H1 (cell line): ENCODE results near the gene ZNF609. TPM values are rescaled to one million over a fixed set of nuclear protein-coding genes. Genes with fewer than 3 reads are reported as not detected.

Source experiments
- CTCF ChIA-PET: fragments of 300-600 bp; sonication (Branson Sonifier 250); formaldehyde crosslinking; loops from one replicate; lab custom pipeline; 2021; ENCODE audit not compliant: partially characterized antibody; lab: Charles Lee
- POLR2A ChIA-PET: fragments of 300-600 bp; sonication (Branson Sonifier 250); formaldehyde crosslinking; loops from one replicate; lab custom pipeline; 2021; ENCODE audit warnings: inconsistent platforms; ENCODE audit not compliant: partially characterized antibody; lab: Charles Lee
- DNase-seq, 2 experiments: peaks; one replicate each; pipeline versions ENCODE4 v3.0.0 to v3.0.0-alpha.2; 2010 to 2022; ENCODE audit warnings: low spot score in 2 of 2, low read depth in 1 of 2, mixed read lengths in 1 of 2
- FAIRE-seq: peaks from 2 replicates; lab custom pipeline; 2011; peaks lifted over from hg19 to GRCh38; lab: Jason Lieb, UNC
- H2AFZ ChIP-seq: 2 replicates; pipeline ENCODE4 v1.8.1; 2012; ENCODE audit warnings: low read length, inconsistent platforms
- H2AK5ac ChIP-seq: 2 replicates; pipeline ENCODE4 v1.6.1; 2013; ENCODE audit warnings: low read depth, low read length
- H2BK120ac ChIP-seq: replicated peaks from 2 replicates; pipeline ENCODE3; 2013; ENCODE audit warnings: low read depth, low read length, inconsistent platforms
- H2BK12ac ChIP-seq: 2 replicates; pipeline ENCODE4 v1.6.1; 2013; ENCODE audit warnings: low read depth, low read length
- H2BK15ac ChIP-seq: 2 replicates; pipeline ENCODE4 v1.6.1; 2013; ENCODE audit warnings: low read length
- H2BK20ac ChIP-seq: 2 replicates; pipeline ENCODE4 v1.6.1; 2013; ENCODE audit warnings: low read length
- H2BK5ac ChIP-seq: 2 replicates; pipeline ENCODE4 v1.6.1; 2013; ENCODE audit warnings: low read depth, low read length
- H3K14ac ChIP-seq: 2 replicates; pipeline ENCODE4 v1.6.1; 2013; ENCODE audit warnings: inconsistent platforms; ENCODE audit not compliant: insufficient read length
- H3K18ac ChIP-seq: 2 replicates; pipeline ENCODE4 v1.6.1; 2013; ENCODE audit warnings: low read length; ENCODE audit errors: extremely low read depth
- H3K23ac ChIP-seq: 2 replicates; pipeline ENCODE4 v1.6.1; 2013; ENCODE audit warnings: inconsistent platforms; ENCODE audit not compliant: insufficient read length
- H3K23me2 ChIP-seq: 2 replicates; pipeline ENCODE4 v1.6.1; 2013; ENCODE audit warnings: low read depth, low read length
- H3K27ac ChIP-seq: 2 replicates; pipeline ENCODE4 v1.6.1; 2011; ENCODE audit warnings: low read depth, low read length, inconsistent platforms
- H3K27me3 ChIP-seq, 4 experiments: replicated peaks in 1 of 4; 1 replicate in 1 of 4; 2 replicates in 3 of 4; pipeline versions ENCODE4 v1.6.1 to v1.8.1; 2011 to 2013; ENCODE audit warnings: low read length in 3 of 4, mild to moderate bottlenecking in 3 of 4, inconsistent platforms in 2 of 4, mixed read lengths in 2 of 4, moderate library complexity in 1 of 4; ENCODE audit not compliant: control insufficient read depth in 3 of 4, insufficient read depth in 3 of 4; ENCODE audit errors: extremely low read depth in 1 of 4
- H3K36me3 ChIP-seq, 4 experiments: 2 replicates each; pipeline versions ENCODE4 v1.6.1 to v1.8.1; 2011 to 2013; ENCODE audit warnings: mild to moderate bottlenecking in 4 of 4, low read length in 3 of 4, moderate library complexity in 2 of 4, control low read depth in 1 of 4, inconsistent platforms in 1 of 4; ENCODE audit not compliant: insufficient read depth in 4 of 4, control insufficient read depth in 2 of 4
- H3K4ac ChIP-seq: replicated peaks from 2 replicates; pipeline ENCODE3; 2013; ENCODE audit warnings: low read length, low read depth, mixed read lengths, inconsistent platforms; ENCODE audit not compliant: insufficient read length
- H3K4me1 ChIP-seq, 4 experiments: replicated peaks in 1 of 4; 1 replicate in 1 of 4; 2 replicates in 3 of 4; pipeline versions ENCODE4 v1.6.1 to v1.8.1; 2011 to 2013; ENCODE audit warnings: low read length in 3 of 4, inconsistent platforms in 2 of 4, mixed read lengths in 1 of 4; ENCODE audit not compliant: insufficient read depth in 4 of 4, control insufficient read depth in 3 of 4
- H3K4me2 ChIP-seq, 2 experiments: 2 replicates each; pipeline versions ENCODE4 v1.6.1 to v1.8.1; 2011 to 2013; ENCODE audit warnings: low read depth in 2 of 2, low read length in 2 of 2, control low read depth in 1 of 2, inconsistent platforms in 1 of 2, mild to moderate bottlenecking in 1 of 2; ENCODE audit not compliant: insufficient read depth in 1 of 2
- H3K4me3 ChIP-seq, 4 experiments: fragments of 200-600, 300-600 bp in 1 of 4; sonication (generic), shearing (Covaris generic), sonication (Bioruptor Twin) in 1 of 4; 2 replicates each; pipeline versions ENCODE4 v1.5.1 to v1.8.1; 2011 to 2016; ENCODE audit warnings: low read length in 4 of 4, low read depth in 3 of 4, control low read depth in 2 of 4, inconsistent platforms in 2 of 4, mild to moderate bottlenecking in 2 of 4, mixed read lengths in 1 of 4, moderate library complexity in 1 of 4; ENCODE audit not compliant: insufficient read depth in 2 of 4; ENCODE audit errors: extremely low read depth in 1 of 4
- H3K56ac ChIP-seq: replicated peaks from 2 replicates; pipeline ENCODE3; 2013; ENCODE audit warnings: low read depth, mild to moderate bottlenecking, mixed read lengths, low read length, inconsistent platforms; ENCODE audit not compliant: insufficient read length
- H3K79me1 ChIP-seq: 2 replicates; pipeline ENCODE4 v1.6.1; 2013; ENCODE audit warnings: low read depth, low read length, control low read depth
- H3K79me2 ChIP-seq, 2 experiments: 2 replicates each; pipeline versions ENCODE4 v1.6.1 to v1.8.1; 2012 to 2013; ENCODE audit warnings: low read length in 2 of 2, mild to moderate bottlenecking in 2 of 2, inconsistent platforms in 1 of 2; ENCODE audit not compliant: insufficient read depth in 2 of 2, control insufficient read depth in 1 of 2
- H3K9ac ChIP-seq, 4 experiments: replicated peaks in 1 of 4; 1 replicate in 1 of 4; 2 replicates in 3 of 4; pipeline versions ENCODE4 v1.6.1 to v1.8.1; 2011 to 2013; ENCODE audit warnings: low read depth in 3 of 4, low read length in 3 of 4, control low read depth in 2 of 4, mild to moderate bottlenecking in 2 of 4, moderate library complexity in 2 of 4, inconsistent platforms in 1 of 4; ENCODE audit errors: extremely low read depth in 1 of 4
- H3K9me3 ChIP-seq, 2 experiments: 2 replicates each; pipeline versions ENCODE4 v1.6.1 to v1.8.1; 2012 to 2013; ENCODE audit warnings: mild to moderate bottlenecking in 2 of 2, moderate library complexity in 2 of 2, control low read depth in 1 of 2, inconsistent platforms in 1 of 2, low read depth in 1 of 2, low read length in 1 of 2, mixed read lengths in 1 of 2; ENCODE audit not compliant: insufficient read depth in 2 of 2
- H4K20me1 ChIP-seq, 2 experiments: replicated peaks in 1 of 2; 2 replicates each; pipeline versions ENCODE3 to v1.8.1; 2011 to 2013; ENCODE audit warnings: inconsistent platforms in 2 of 2, low read length in 2 of 2, mild to moderate bottlenecking in 1 of 2; ENCODE audit not compliant: insufficient read depth in 2 of 2, control insufficient read depth in 1 of 2
- H4K5ac ChIP-seq: 2 replicates; pipeline ENCODE4 v1.6.1; 2013; ENCODE audit warnings: low read length, low read depth, mixed read lengths, inconsistent platforms; ENCODE audit not compliant: insufficient read length
- H4K8ac ChIP-seq: 2 replicates; pipeline ENCODE4 v1.8.0; 2013; ENCODE audit warnings: mild to moderate bottlenecking, moderate library complexity, low read length, inconsistent platforms; ENCODE audit not compliant: insufficient read depth; ENCODE audit errors: extremely low read depth
- H4K91ac ChIP-seq: replicated peaks from 2 replicates; pipeline ENCODE3; 2013; ENCODE audit warnings: low read length, mixed read lengths, inconsistent platforms; ENCODE audit not compliant: insufficient read length
- CBX5 ChIP-seq: fragments of 300-800, 300-1000 bp; sonication (generic); IDR thresholded peaks from 2 replicates; pipeline ENCODE4 v1.7.1; 2016; ENCODE audit warnings: antibody characterized with exemption, low read length, low read depth
- CHD2 ChIP-seq: IDR thresholded peaks from 2 replicates; pipeline ENCODE4 v1.6.1; 2012; ENCODE audit warnings: low read length, improper control_type of control experiment
- CREB1 ChIP-seq: IDR thresholded peaks from 2 replicates; pipeline ENCODE4 v1.6.1; 2012; ENCODE audit warnings: inconsistent platforms
- CTBP2 ChIP-seq: IDR thresholded peaks from 2 replicates; pipeline ENCODE4 v1.7.0; 2011; ENCODE audit warnings: borderline replicate concordance, mild to moderate bottlenecking, moderate library complexity, mixed read lengths, low read length; ENCODE audit not compliant: insufficient read depth, insufficient read length
- FOSL1 ChIP-seq: IDR thresholded peaks from 2 replicates; pipeline ENCODE4 v1.6.1; 2011; ENCODE audit warnings: mild to moderate bottlenecking, low read depth, low read length, moderate library complexity; ENCODE audit not compliant: insufficient read depth
- NRF1 ChIP-seq: IDR thresholded peaks from 2 replicates; pipeline ENCODE4 v1.6.1; 2011; ENCODE audit warnings: mild to moderate bottlenecking, low read depth, low read length, improper control_type of control experiment
- POLR2AphosphoS5 ChIP-seq: IDR thresholded peaks from 2 replicates; pipeline ENCODE4 v1.6.1; 2011; ENCODE audit warnings: low read depth, low read length
- RBBP5 ChIP-seq: IDR thresholded peaks from 2 replicates; pipeline ENCODE4 v1.7.1; 2012; ENCODE audit warnings: low read depth, mild to moderate bottlenecking, inconsistent platforms, low read length, moderate library complexity, borderline replicate concordance
- SP2 ChIP-seq: IDR thresholded peaks from 2 replicates; pipeline ENCODE4 v1.6.1; 2012; ENCODE audit warnings: mild to moderate bottlenecking, low read length, inconsistent platforms
- TBP ChIP-seq: IDR thresholded peaks from 2 replicates; pipeline ENCODE4 v1.6.1; 2011; ENCODE audit warnings: low read depth, low read length, improper control_type of control experiment
- WGBS, 2 experiments: shearing (Covaris generic) in 1 of 2; methylation state at CpG; one replicate each; pipeline versions ENCODE4 v1.1.6 to v1.1.7; 2013 to 2015; ENCODE audit warnings: low lambda C conversion rate in 2 of 2, mixed read lengths in 2 of 2, inconsistent platforms in 1 of 2, low coverage in 1 of 2, missing lambda C conversion rate in 1 of 2; ENCODE audit not compliant: insufficient replicate concordance in 2 of 2, insufficient coverage in 1 of 2, insufficient read length in 1 of 2; ENCODE audit errors: extremely low coverage in 1 of 2, missing lambda C conversion rate in 1 of 2; 5-methylcytosine and 5-hydroxymethylcytosine counted together
- polyA plus RNA-seq, 7 experiments: library from polyadenylated mRNA; depleted of rRNA in 3 of 7; stranded (reverse) in 5 of 7; unstranded in 2 of 7; fragments of >200 nt in 5 of 7; fragments of 200-250 nt in 2 of 7; gene quantifications; 1 replicate in 5 of 7; 2 replicates in 1 of 7; 4 replicates in 1 of 7; pipeline versions ENCODE4 v1.2.1 to v1.2.3, GENCODE V29; 2011 to 2013; ENCODE audit warnings: missing spikeins in 2 of 7, mixed read lengths in 2 of 7
- total RNA-seq: library from RNA; stranded (reverse); fragmentation: NEBNext Ultra II Directional; extraction: Animal tissue kit (Norgen Biotek cat#: 25700); gene quantifications from 2 replicates; pipeline ENCODE4 v1.2.1, GENCODE V29; 2021
- TF ChIP-seq, protein P1 (sequence below): IDR thresholded peaks from 2 replicates; pipeline ENCODE4 v1.6.1; 2011; ENCODE audit warnings: low read length, improper control_type of control experiment
- TF ChIP-seq, protein P2 (sequence below): IDR thresholded peaks from 2 replicates; pipeline ENCODE4 v1.6.1; 2012; ENCODE audit warnings: low read length, inconsistent platforms

Gene ZNF609
- total and polyA plus RNA-seq, 2 of the 8 experiments (the other 6 are each of a cell fraction or from before 2014, with no cell fraction given): 15.5 to 47.8 TPM

DNA sequence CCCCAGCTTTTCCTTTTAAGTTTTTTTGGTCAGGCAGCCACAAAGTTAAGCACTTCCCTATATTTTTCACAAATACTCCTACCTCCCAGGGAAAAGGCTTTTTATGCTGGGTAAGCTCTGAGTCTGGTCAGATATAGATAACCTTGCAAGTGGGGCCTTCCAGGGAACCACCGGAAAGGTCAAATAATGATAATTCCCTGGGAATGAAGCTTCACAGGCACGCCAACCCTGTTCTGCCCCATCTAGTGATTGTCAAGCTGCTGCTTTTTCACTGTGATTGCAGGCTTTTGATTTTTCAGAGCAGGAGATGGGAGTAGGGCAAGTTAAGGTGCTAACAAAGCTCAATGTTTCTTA lies 121.0 kb downstream of the ZNF609 start:
- no peak for FAIRE-seq
- POLR2A ChIA-PET: interaction anchor here (0.5 to 1.0 kb wide), 2 partner anchors 92 to 424 kb away, joined by 3 to 4 read pairs; no protein-coding TSS in a partner anchor
- TF ChIP-seq FOSL1: no peak
- TF ChIP-seq NRF1: no peak
- TF ChIP-seq CTBP2: no peak
- TF ChIP-seq, protein P1, sequence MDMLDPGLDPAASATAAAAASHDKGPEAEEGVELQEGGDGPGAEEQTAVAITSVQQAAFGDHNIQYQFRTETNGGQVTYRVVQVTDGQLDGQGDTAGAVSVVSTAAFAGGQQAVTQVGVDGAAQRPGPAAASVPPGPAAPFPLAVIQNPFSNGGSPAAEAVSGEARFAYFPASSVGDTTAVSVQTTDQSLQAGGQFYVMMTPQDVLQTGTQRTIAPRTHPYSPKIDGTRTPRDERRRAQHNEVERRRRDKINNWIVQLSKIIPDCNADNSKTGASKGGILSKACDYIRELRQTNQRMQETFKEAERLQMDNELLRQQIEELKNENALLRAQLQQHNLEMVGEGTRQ: no peak
- TF ChIP-seq POLR2AphosphoS5: no peak
- TF ChIP-seq TBP: no peak
- TF ChIP-seq CREB1: no peak
- TF ChIP-seq SP2: no peak
- TF ChIP-seq CBX5: no peak
- no peak for TF ChIP-seq CHD2
- TF ChIP-seq RBBP5: no peak
- TF ChIP-seq, protein P2, sequence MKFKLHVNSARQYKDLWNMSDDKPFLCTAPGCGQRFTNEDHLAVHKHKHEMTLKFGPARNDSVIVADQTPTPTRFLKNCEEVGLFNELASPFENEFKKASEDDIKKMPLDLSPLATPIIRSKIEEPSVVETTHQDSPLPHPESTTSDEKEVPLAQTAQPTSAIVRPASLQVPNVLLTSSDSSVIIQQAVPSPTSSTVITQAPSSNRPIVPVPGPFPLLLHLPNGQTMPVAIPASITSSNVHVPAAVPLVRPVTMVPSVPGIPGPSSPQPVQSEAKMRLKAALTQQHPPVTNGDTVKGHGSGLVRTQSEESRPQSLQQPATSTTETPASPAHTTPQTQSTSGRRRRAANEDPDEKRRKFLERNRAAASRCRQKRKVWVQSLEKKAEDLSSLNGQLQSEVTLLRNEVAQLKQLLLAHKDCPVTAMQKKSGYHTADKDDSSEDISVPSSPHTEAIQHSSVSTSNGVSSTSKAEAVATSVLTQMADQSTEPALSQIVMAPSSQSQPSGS: no peak

More for the DNA sequence above, 121.0 kb downstream of the ZNF609 start:
- Histone ChIP-seq H3K79me2 (peaks cover 0 to 63% of the 10 kb centered on the region in 2 experiments; a peak in 3 of 4 replicates), H2AK5ac (no peak overlapping the region), H3K36me3 (no peaks in the 10 kb centered on the region), H2BK15ac (no peak overlapping the region), H2BK12ac (no peak overlapping the region), H2AFZ (no peak overlapping the region), H3K56ac (no peak overlapping the region), H3K9me3 (no peaks in the 10 kb centered on the region), H4K5ac (no peak overlapping the region), H3K4me3 (no peak overlapping the region), H3K27me3 (no peaks in the 10 kb centered on the region), H3K79me1 (peaks cover 6% of the 10 kb centered on the region), H3K23me2 (no peaks in the 10 kb centered on the region), H4K20me1 (peaks cover 1 to 9% of the 10 kb centered on the region in 2 experiments), H2BK120ac (no peak overlapping the region), H3K4ac (no peak overlapping the region), H3K4me2 (no peak overlapping the region), H4K91ac (no peak overlapping the region), H2BK5ac (no peak overlapping the region), H3K4me1 (no peaks in the 10 kb centered on the region; a peak in 1 of 7 replicates), H3K27ac (no peak overlapping the region), H3K23ac (no peak overlapping the region), H3K14ac (no peak overlapping the region), H3K9ac (no peak overlapping the region), H4K8ac (no peak overlapping the region), H2BK20ac (no peak overlapping the region), H3K18ac (no peak overlapping the region)
- 89% methylated on average over 2 of the region's 2 CpGs; no CpG with 5 or more reads in 1 of the 2 experiments for WGBS, 2 experiments
- CTCF ChIA-PET: interaction anchor here (0.6 to 1.4 kb wide), 3 partner anchors 15 to 147 kb away, joined by 3 read pairs; no protein-coding TSS in a partner anchor
- no peak for DNase-seq
